NCI-H1436 treated with DMSO at 0.1 percent for 48 hours (cell line): Measurements from ENCODE around the gene IFFO2.

Experiments used
- DNase-seq: peaks from one replicate; lab custom pipeline; 2025; lab: John Stamatoyannopoulos, UW

Gene IFFO2

GRCh38 chr1:18972531-18972930 lies 16.1 kb upstream of the IFFO2 start:
- no peak for DNase-seq

DNA sequence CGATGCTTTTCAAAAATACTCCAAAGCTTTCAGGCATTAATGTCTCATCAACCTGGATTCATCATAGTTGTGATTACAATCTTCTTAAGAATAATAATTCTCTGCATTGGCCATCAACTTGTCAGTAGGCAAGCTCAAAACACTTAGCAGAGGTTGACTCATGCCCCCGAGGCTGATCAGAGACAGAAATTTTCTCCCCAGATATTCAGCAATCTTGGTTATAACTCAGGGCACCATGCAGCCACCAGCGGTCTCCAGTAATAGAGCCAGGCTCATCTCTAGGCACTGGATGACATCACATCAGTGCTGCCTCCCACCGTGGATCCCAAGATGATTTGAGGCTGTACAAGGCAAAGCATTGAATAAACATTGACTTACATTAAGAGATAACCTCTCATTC lies 14.3 kb upstream of the IFFO2 start:
- no peak for DNase-seq

DNA sequence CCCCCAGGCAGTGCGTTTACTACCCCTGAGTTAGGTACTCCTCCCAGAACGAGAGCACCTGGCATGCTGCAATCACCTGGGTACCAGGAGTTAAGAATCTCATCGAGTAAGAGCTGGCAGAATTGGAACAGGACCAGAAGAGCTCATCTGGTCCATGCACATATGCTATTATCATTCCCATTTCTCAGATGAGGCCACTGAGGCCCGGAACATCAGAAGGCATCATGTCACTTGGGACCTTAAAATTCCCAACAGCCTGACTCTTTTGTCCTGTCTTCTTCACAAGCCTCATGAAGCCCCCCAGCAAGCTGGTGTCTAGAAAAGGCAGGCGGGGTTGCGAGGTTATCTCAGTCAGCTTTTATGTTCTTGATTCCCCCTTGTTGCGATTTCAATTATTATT lies 13.9 kb upstream of the IFFO2 start:
- no peak for DNase-seq

DNA sequence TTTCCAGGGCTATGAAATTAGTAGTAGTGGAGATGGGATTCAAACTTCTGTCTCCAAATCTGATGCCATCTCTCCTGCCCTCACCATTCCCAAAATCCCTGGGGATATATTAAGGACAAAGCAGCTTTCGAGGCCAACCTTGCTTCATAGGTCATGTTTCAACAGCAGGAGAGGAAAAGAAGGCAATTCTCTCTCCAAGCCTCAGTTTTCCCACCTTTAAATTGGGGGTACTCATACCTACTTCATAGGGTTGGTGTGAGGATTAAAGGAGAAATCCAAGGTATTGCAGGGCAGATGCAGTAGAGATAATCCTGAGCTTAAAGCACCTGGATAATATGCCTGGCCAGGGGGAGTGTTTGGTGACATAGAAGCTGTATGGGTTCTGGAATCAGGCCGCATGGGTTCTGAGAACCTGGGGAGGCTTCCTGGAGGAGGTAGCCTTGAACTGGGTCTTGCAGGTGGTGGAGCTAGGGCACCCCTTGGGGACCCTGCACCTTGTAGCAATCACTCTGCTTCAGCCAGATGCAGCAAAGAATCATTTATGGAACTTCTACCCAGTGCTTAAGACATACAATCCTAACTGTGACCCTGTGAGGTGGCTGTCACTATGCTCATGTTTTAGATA lies 10.7 kb upstream of the IFFO2 start:
- DNase-seq = no peak

DNA sequence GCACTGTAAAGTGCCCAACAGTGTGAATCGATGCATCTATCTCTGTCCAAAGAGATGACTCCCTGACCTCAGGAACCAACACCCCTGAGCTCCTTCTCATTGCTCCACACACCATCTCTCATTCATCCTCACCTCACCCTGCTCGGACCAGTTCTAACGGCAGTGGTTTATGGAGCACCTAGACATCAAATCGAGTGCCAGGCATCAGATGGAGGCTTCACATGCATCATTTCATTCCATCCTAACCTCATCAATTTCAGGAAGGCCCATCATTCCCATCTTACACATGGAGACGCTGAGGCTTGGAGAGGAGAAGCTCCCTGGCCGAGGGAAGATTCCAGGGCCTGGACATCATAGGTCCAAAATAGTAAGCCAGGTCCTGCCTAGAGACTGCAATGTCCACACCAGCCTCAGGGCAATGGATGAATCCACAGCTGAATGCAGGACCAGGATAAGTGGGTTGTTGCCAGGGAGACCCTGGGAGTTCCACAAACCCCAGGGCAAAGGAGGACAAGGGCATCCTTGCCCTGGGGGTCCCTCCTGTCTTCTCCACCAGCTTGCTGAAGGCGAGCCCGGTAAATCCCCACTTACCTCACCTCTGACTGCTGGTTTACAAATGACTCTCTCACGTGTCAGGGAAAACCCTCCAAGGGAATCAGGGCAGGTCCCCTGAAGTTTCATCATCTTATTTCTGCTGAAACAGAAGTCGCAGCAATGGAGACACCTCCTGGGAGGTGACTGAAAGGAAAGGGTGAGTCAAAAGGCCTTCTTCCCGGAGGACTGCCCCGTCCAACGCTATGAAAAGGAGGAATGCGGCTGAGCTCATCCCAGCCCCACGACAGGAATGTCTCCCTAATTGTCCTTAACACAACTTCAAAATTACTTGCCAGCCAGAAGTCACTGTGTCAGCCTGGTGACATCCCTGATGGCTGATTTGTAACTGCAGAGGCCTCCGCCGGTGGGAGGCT lies 9.0 kb upstream of the IFFO2 start:
- DNase-seq = no peak

- DNase-seq = no peak
Measured at GRCh38 chr1:18963968-18964367, 7.5 kb upstream of the IFFO2 start.

DNA sequence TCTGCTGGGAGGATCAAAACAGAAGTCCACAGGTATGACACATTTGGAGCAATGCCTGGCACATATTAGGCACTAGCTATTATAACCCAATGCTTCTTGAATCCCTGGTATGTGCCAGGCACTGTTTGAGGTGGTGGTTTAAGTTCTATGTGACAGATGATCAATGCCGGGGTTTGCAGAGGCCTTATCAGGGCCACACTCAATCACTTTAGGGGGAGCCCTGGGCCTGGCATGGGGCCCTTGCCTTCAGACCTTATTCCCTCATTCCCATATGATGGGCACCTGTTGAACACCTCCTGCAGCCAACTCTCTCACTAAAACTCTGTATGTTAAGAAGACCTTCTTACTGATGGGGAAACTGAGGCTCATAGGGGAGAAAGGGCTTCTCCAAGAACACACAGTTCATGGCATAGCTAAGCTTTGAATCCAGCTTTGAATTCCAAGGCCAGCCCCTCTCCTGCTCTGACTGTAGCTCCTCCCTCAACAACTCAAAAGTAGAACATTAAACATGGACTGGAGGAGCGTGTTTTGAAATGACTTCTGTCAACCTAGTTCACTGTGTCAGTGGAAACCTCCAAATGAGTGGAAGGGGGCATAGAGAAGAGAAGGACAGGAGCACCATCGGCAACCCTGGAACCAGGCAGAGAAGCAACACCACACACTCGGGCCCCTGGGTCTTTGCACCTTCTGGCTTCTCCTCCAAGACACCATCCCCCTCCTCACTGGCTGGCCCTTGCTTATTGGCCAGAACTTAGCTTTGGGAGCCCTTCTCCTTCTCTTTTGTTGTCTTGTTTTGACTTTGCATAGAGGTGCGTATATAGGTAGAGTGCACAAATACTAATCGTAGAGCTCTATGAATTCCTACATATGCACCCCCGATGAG lies 6.6 kb upstream of the IFFO2 start:
- no peak for DNase-seq

- DNase-seq = no peak
Measured at GRCh38 chr1:18962121-18962721, 5.7 kb upstream of the IFFO2 start.

DNA sequence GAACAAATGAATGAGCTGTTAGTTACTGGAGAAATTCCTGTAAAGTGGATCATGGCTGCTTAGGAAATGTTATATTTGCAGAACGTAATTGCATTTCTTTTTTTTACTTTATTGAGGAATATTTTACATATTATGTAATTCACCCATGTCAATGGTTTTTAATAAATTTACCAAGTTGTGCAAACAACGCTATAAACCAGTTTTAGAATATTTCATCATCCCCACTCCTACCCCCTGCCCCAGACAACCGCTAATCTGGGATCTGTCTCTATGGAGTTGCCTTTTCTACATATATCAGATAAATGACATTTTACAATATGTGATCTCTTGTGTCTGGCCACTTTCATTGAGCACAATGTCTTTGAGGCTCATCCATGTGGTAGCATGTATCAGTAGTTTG lies 4.3 kb upstream of the IFFO2 start:
- DNase-seq = no peak

DNA sequence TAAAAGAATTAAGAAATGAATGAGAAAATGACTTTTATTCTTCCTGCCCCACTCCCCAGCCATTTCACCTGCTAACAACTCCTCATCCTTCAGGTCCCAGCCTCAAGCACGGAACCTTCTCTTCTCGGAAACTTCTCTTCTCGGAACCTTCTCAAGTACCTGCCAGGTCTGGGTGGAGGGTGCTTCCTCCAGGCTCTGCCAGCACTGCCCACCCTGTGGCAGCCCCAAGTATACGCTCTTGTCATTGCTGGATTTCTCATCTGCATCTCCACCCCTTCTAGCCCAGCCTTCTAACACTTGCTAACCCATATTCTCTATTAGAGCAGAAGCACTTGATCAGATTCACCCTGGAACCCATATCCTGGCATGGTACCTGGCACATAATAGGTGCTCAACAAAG lies 3.9 kb upstream of the IFFO2 start:
- no peak for DNase-seq

- no peak for DNase-seq
Measured at GRCh38 chr1:18959591-18959990, 3.1 kb upstream of the IFFO2 start.

DNA sequence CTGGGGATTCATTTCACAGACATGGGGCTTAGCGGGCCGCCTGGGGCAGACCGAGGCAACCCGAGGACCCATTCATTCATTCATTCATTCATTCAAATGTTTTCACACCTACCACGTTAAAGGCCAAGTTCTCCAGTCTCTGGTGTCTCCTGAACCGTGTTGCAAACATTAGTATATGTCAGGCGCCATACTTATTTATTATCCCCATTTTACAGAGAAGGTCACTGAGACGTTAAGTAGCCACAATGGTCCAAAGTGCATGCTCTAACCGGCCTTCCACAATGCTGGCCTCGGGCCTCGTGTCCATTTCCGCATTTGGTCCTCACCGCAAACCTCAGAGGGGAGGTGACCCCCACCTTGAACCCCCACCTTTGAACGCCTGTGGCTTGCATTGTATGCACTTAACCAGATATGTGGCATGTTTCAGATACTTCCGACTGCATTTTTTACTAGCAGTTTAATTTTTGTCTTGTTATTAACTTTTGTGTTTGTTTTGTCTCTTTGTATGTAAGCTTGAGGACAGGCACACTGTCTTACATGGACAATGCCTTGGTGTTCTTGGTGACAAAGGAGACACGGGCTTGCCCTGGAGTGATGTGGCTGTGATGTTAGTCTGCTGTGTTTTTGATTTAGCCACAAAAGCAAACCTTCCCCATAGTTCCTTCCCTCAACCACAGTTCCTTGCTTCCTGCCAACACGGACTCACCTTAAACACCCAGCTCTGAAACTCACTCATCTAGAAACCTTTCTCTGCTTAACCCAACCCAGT lies 1.2 kb upstream of the IFFO2 start:
- DNase-seq = no peak

DNA sequence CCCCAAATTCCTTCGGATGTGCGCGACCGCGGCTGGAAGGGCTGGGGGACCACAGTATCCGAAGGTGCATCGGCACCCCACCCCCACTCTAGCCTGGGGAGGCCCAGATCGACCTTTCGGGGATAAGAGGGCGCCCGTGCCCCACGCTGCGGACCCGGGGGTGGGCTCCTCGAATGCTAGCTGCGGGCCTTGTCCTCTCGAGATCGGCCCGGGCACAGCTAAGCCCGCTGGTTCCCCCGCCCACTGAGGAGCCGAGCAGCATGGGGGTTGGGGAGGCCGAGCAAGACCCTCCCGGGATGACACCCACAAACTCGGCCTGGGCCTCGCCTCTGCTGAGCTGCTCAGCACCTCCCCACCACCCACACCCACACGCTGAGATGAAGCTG lies 653 bp upstream of the IFFO2 start:
- no peak for DNase-seq

- no peak for DNase-seq
Measured at GRCh38 chr1:18955441-18956192, 859 bp downstream of the IFFO2 start.

- DNase-seq = no peak
Measured at GRCh38 chr1:18955131-18955440, 1.4 kb downstream of the IFFO2 start.

DNA sequence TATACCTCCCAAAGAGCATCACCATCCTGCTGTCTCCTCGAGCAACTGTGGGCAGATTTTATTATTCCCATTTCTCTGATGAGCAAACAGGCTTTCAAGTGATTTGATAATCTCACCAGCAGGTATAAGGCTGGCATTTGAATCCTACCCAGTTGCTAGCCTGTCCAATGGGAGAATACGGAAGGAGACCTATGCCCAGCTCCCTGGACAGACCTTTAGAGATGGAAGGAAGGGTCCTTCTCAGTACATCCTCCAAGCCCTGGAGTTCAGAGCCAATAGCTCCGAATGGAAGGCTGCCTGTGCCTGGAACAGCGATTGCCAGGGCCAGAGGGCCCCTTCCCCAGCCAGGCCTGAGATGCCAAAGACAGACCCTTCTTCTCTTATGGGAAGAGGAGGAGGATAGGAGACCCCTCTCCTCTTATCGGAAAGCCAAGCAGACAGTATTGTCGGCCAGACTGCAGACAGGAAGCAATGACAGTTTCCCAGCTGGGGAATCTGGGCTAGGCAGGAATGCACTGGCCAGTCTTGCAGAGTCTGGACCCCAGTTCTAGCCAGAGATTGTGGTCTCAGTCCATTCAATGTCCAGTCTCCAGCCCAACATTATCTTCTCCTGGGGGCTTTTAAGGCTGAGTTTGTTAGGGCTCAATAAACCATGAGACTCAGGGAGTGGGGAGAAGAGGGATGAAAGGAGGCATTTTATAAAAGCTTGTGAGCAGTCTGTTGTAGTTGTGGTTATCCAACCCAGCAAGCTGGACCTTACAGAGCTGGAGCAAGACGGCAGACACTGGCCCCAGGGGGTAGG lies 2.0 kb downstream of the IFFO2 start:
- DNase-seq = no peak

DNA sequence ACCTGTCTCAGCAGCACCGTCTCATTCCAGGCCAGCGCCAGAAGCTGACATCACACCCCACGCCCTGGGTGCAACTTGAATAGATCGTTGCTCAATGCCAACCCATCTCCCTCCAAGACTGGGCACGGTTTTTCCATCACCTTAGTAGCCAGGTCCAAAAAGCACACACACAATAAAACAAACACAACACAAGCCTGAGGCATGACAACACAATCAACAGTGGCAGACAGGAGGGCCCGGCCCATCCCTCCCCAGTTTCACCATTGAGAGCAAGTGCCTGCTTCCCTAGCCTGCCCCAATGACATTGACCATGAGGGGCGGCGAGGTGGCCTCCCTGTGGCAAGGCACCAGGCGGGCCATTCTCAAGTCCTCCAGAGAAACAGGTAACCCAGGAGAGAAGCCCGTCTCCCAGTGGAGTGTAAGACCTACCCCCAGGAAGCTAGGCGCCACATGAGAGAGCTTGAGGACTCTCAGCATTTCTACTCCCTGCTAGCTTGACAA lies 2.7 kb downstream of the IFFO2 start:
- no peak for DNase-seq

GRCh38 chr1:18951818-18952391 lies 4.6 kb downstream of the IFFO2 start:
- DNase-seq = no peak

DNA sequence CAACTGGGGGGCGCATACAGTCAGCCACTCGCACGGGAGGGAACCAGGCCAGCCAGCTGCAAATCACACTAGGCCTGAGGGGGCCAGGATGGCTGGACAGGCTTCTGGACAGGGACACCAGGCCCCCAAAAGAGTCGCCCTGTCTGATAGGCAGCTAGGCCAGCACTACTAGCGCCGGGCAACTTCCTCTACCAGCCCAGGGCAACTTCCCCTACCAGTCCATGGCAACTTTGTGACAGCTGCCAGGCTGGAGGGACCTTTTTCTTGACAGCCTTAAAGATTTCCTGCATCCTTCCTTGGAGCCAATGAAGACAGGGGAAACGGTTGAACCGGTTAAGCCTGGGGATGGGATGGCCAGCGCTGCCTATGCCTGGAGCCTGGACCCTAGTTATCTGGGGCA lies 5.1 kb downstream of the IFFO2 start:
- no peak for DNase-seq
